C4-2B (cell line): ENCODE results near the gene BRD4.

Experiments used
- CTCF ChIP-seq: fragments of 450-650 bp; conservative IDR thresholded peaks from 2 replicates; pipeline ENCODE4 v1.5.1; 2017; ENCODE audit warnings: mild to moderate bottlenecking
- ZFX ChIP-seq: fragments of 450-650 bp; IDR thresholded peaks from 2 replicates; pipeline ENCODE4 v1.6.1; 2017

GRCh38 chr19:15238639-15239155 is 93.6 kb downstream of the BRD4 start:
- TF ChIP-seq CTCF (no peak), ZFX (no peak)
